ENCODE data around the gene RALGPS1.

The RALGPS1 gene

DNA sequence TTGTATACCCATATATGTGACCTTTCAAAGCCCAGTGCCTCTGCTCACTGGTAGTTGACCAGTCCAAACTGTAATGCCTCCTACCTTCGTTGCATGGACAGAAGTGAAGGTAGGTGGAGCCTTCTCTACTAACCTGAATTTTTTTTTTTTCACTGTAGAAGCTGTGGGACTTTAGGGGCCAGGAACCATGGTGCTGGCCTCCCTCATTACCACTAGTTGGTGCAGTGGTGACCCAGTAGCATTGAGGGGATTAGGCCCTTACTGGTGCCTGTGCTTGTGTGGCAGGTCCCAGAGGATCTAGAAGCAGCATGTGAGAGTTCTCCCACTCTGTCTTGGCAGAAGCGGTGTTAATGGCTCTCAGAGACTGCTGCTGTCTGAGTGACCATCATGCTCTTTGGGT, 2.3 kb downstream of the RALGPS1 start:
- no peak for DNase-seq (ENCODE audit: low read depth in 2 of 2)
- TF ChIP-seq CTCF (IDR thresholded peaks at IDR 0.05; ENCODE audit: low read depth, low read length), result no peak

GRCh38 chr9:126919193-126919592, 4.6 kb downstream of the RALGPS1 start:
- DNase-seq (ENCODE audit: low read depth in 2 of 2), result no peak
- no peak for TF ChIP-seq CTCF (IDR thresholded peaks at IDR 0.05; ENCODE audit: low read depth, low read length)
- H3K4me3 ChIP-seq (replicated peaks in 1 of 2; ENCODE audit: low read depth in 2 of 2, low read length in 2 of 2), result no peak overlapping the region

More for the DNA sequence above, 2.3 kb downstream of the RALGPS1 start:
- no peak overlapping the region for H3K4me3 ChIP-seq (replicated peaks in 1 of 2; ENCODE audit: low read depth in 2 of 2, low read length in 2 of 2)

DNA sequence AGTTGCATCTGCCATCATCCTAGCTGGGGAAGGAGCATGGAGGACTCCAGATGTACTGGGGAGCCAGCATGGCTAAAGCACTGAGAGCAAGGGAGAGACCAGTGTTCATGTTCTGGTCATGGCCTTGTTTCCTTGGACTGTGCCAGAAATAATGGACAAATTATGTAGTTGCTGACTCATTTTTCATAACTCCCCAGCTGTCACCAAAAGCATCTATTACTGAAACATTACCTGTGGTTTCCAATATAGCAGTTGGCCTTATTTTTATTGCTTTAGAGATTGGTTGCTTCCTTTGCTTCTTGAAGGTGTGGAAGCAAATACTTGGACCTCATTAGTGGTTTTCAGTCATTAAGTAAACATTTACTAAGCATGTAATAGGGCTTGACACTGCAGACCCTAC, 11.3 kb downstream of the RALGPS1 start:
- no peak for DNase-seq (ENCODE audit: low read depth in 2 of 2)
- no peak overlapping the region for H3K4me3 ChIP-seq (replicated peaks in 1 of 2; ENCODE audit: low read depth in 2 of 2, low read length in 2 of 2)
- TF ChIP-seq CTCF (IDR thresholded peaks at IDR 0.05; ENCODE audit: low read depth, low read length), result no peak

DNA sequence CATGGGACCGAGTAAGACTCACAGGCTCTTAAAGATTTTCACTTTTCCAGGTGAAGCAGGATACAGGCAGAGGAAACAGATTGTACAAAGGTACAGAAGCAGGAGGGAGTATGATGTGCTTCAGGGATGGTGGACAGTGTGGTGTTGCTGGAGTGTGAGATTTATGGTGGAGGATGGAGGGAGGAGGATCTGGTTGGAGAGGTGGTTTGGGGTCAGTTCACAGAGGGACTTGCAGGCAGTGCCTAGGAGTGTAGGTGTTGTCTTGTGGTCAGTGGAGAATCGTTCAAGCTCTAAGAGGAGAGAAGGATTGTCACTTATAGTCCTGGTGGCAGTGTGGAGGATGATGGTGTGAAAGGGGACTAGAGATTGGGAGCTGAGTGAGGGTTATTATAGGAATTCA, 11.8 kb downstream of the RALGPS1 start:
- no peak for DNase-seq (ENCODE audit: low read depth in 2 of 2)
- no peak for TF ChIP-seq CTCF (IDR thresholded peaks at IDR 0.05; ENCODE audit: low read depth, low read length)

GRCh38 chr9:126927419-126927818, 12.8 kb downstream of the RALGPS1 start:
- TF ChIP-seq CTCF (IDR thresholded peaks at IDR 0.05; ENCODE audit: low read depth, low read length), result no peak
- DNase-seq (ENCODE audit: low read depth in 2 of 2), result no peak
- H3K4me3 ChIP-seq (replicated peaks in 1 of 2; ENCODE audit: low read depth in 2 of 2, low read length in 2 of 2), result no peak overlapping the region

More for the DNA sequence above, 11.8 kb downstream of the RALGPS1 start:
- H3K4me3 ChIP-seq (replicated peaks in 1 of 2; ENCODE audit: low read depth in 2 of 2, low read length in 2 of 2), result no peak overlapping the region

- TF ChIP-seq CTCF (IDR thresholded peaks at IDR 0.05; ENCODE audit: low read depth, low read length), result no peak
- no peak for DNase-seq (ENCODE audit: low read depth in 2 of 2)
- H3K4me3 ChIP-seq (replicated peaks in 1 of 2; ENCODE audit: low read depth in 2 of 2, low read length in 2 of 2), result no peak overlapping the region
These were observed 18.3 kb downstream of the RALGPS1 start for GRCh38 chr9:126932871-126933321.

DNA sequence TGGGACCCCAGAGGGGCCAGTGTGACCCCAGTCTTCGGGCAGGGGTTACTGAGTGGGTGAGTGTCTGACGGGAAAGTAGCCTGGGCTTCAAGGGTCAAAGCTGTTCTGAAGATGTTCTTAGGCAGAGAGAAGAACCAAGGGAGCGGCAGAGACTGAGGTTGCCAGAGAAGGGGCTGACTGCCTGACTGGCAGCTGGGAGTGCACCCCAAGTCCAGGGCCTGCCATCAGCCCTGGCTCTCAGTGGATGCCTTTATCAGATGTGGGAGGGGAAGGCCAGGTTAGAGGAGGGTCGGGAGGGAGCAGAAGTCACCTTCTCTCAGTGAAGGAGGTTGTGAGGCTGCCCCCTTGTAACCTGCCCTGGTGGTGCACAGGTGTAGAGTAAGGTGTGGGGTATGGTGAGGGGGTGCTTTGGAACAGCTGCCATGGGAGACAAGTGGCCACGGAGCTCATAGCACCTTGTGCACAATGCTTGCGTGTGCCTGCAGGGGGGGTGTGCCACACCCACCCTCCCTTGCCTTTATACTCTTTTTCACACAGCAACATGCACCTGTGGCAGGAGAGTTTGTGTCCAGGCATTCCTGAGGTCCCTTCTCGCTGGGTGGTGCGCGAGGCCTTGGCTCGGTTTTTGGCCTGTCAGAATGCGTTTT, 18.9 kb downstream of the RALGPS1 start:
- no peak for DNase-seq (ENCODE audit: low read depth in 2 of 2)
- TF ChIP-seq CTCF (IDR thresholded peaks at IDR 0.05; ENCODE audit: low read depth, low read length), result no peak
- H3K4me3 ChIP-seq (replicated peaks in 1 of 2; ENCODE audit: low read depth in 2 of 2, low read length in 2 of 2), result no peak overlapping the region
